ENCODE results near the gene BOC.

DNA sequence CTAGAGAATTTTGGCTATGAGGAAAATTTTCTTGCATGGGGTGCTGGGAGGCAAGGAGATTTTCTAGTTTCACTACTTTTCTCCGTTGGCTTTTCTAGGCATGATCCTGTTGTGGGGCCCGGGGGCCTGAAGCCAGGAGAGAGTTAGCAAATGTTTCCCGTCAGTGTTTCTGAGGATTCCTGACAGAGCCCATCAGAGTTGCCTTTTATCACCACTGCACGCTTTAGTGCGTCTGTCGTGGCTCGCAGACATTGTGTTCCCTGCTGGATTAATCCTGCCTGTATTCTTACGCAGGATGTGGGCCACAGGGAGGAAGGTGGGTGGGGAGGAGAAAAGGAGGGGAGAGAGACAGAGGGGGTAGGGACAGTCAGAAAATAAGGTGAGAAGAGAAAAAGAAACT is 18.1 kb upstream of the BOC start:
- TF ChIP-seq, protein P1, sequence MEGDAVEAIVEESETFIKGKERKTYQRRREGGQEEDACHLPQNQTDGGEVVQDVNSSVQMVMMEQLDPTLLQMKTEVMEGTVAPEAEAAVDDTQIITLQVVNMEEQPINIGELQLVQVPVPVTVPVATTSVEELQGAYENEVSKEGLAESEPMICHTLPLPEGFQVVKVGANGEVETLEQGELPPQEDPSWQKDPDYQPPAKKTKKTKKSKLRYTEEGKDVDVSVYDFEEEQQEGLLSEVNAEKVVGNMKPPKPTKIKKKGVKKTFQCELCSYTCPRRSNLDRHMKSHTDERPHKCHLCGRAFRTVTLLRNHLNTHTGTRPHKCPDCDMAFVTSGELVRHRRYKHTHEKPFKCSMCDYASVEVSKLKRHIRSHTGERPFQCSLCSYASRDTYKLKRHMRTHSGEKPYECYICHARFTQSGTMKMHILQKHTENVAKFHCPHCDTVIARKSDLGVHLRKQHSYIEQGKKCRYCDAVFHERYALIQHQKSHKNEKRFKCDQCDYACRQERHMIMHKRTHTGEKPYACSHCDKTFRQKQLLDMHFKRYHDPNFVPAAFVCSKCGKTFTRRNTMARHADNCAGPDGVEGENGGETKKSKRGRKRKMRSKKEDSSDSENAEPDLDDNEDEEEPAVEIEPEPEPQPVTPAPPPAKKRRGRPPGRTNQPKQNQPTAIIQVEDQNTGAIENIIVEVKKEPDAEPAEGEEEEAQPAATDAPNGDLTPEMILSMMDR (IDR thresholded peaks at IDR 0.05) = no peak
- no peak for TF ChIP-seq POLR2A (IDR thresholded peaks at IDR 0.05)
